HepG2 (cell line): ENCODE data around the gene CYTH1. TPM values are rescaled to one million over a fixed set of nuclear protein-coding genes. Genes with fewer than 3 reads are reported as not detected.
A peak's percentile ranks its signal among the peaks of the same experiment; 100 is the strongest.

Experiments used
- ADNP ChIP-seq: sonication (generic); formaldehyde crosslinking; IDR thresholded peaks from 2 replicates; pipeline ENCODE4 v1.4.0; 2020; ENCODE audit warnings: missing genetic modification reagents
- AGO2 ChIP-seq: fragments of 200-400 bp; formaldehyde crosslinking; optimal IDR thresholded peaks from 2 replicates; pipeline ENCODE3; 2017; ENCODE audit warnings: mild to moderate bottlenecking, low read depth, low read length, moderate library complexity
- ATF7 ChIP-seq, 2 experiments: fragments of 450-650 bp in 1 of 2; sonication (generic) in 1 of 2; formaldehyde crosslinking in 1 of 2; IDR thresholded peaks; 2 replicates each; pipeline versions ENCODE4 v1.4.0 to v1.6.1; 2016 to 2020; ENCODE audit warnings: antibody characterized with exemption in 1 of 2, mild to moderate bottlenecking in 1 of 2, missing genetic modification reagents in 1 of 2
- CENPX ChIP-seq: sonication (generic); formaldehyde crosslinking; IDR thresholded peaks from 2 replicates; pipeline ENCODE4 v1.9.0; 2021; ENCODE audit warnings: mild to moderate bottlenecking, missing genetic modification reagents, moderate library complexity
- CHD4 ChIP-seq: fragments of 200-600 bp; sonication (generic); IDR thresholded peaks from 2 replicates; pipeline ENCODE4 v1.7.0; 2017; ENCODE audit warnings: mild to moderate bottlenecking, low read length, borderline replicate concordance
- HNF4G ChIP-seq, 2 experiments: sonication (generic) in 1 of 2; formaldehyde crosslinking in 1 of 2; IDR thresholded peaks; 2 replicates each; pipeline versions ENCODE4 v1.4.0 to v1.6.1; 2011 to 2020; ENCODE audit warnings: borderline replicate concordance in 2 of 2, low read depth in 2 of 2, mild to moderate bottlenecking in 2 of 2, low read length in 1 of 2, missing genetic modification reagents in 1 of 2, moderate library complexity in 1 of 2
- MAF1 ChIP-seq: sonication (generic); formaldehyde crosslinking; IDR thresholded peaks from 2 replicates; pipeline ENCODE4 v1.5.0; 2020; ENCODE audit warnings: missing genetic modification reagents, borderline replicate concordance
- NFE2L1 ChIP-seq: sonication (generic); formaldehyde crosslinking; IDR thresholded peaks from 2 replicates; pipeline ENCODE4 v1.4.0; 2020; ENCODE audit warnings: missing genetic modification reagents, mild to moderate bottlenecking, borderline replicate concordance
- NR2F6 ChIP-seq, 2 experiments: IDR thresholded peaks; 2 replicates each; pipeline ENCODE4 v1.6.1; 2016; ENCODE audit warnings: antibody characterized with exemption in 1 of 2, mild to moderate bottlenecking in 1 of 2
- ONECUT2 ChIP-seq: sonication (generic); formaldehyde crosslinking; IDR thresholded peaks from 2 replicates; pipeline ENCODE4 v1.4.0; 2020; ENCODE audit warnings: missing genetic modification reagents
- SALL2 ChIP-seq: sonication (generic); formaldehyde crosslinking; IDR thresholded peaks from 2 replicates; pipeline ENCODE4 v1.8.1; 2023; ENCODE audit warnings: mild to moderate bottlenecking, missing genetic modification reagents, inconsistent platforms
- SP140L ChIP-seq: sonication (generic); formaldehyde crosslinking; IDR thresholded peaks from 2 replicates; pipeline ENCODE4 v1.4.0; 2020; ENCODE audit warnings: missing genetic modification reagents, borderline replicate concordance
- TEAD2 ChIP-seq: sonication (generic); formaldehyde crosslinking; IDR thresholded peaks from 2 replicates; pipeline ENCODE4 v1.9.0; 2021; ENCODE audit warnings: missing genetic modification reagents
- ZBTB3 ChIP-seq: sonication (generic); formaldehyde crosslinking; IDR thresholded peaks from 2 replicates; pipeline ENCODE4 v1.4.0; 2020; ENCODE audit warnings: low read depth, mild to moderate bottlenecking, moderate library complexity, missing genetic modification reagents, borderline replicate concordance
- ZNF225 ChIP-seq: sonication (generic); formaldehyde crosslinking; IDR thresholded peaks from 2 replicates; pipeline ENCODE4 v1.4.0; 2020; ENCODE audit warnings: mild to moderate bottlenecking, missing genetic modification reagents
- ZNF24 ChIP-seq: fragments of 450-650 bp; IDR thresholded peaks from 2 replicates; pipeline ENCODE4 v1.6.1; 2017; ENCODE audit warnings: antibody characterized with exemption, mild to moderate bottlenecking
- ZNF335 ChIP-seq: sonication (generic); formaldehyde crosslinking; IDR thresholded peaks from 2 replicates; pipeline ENCODE4 v1.4.0; 2020; ENCODE audit warnings: missing genetic modification reagents
- ZNF354B ChIP-seq: sonication (generic); formaldehyde crosslinking; IDR thresholded peaks from 2 replicates; pipeline ENCODE4 v1.8.0; 2022; ENCODE audit warnings: mild to moderate bottlenecking, missing genetic modification reagents
- ZNF672 ChIP-seq: sonication (generic); formaldehyde crosslinking; IDR thresholded peaks from 2 replicates; pipeline ENCODE4 v1.8.1; 2022; ENCODE audit warnings: missing genetic modification reagents
- ZNF724P ChIP-seq: sonication (generic); formaldehyde crosslinking; IDR thresholded peaks from 2 replicates; pipeline ENCODE4 v1.8.0; 2022; ENCODE audit warnings: missing genetic modification reagents, borderline replicate concordance
- ZSCAN29 ChIP-seq: sonication (generic); formaldehyde crosslinking; conservative IDR thresholded peaks from 2 replicates; pipeline ENCODE4 v1.4.0; 2020; ENCODE audit warnings: mild to moderate bottlenecking, missing genetic modification reagents
- polyA plus RNA-seq, 8 experiments: library from polyadenylated mRNA; depleted of rRNA in 3 of 8; stranded (reverse) in 7 of 8; unstranded in 1 of 8; fragments of >200 nt; fragmentation: Illumina TruSeq in 4 of 8; extraction: Trizol in 4 of 8; gene quantifications; 2 replicates each; pipeline versions ENCODE4 v1.2.1 to v1.2.3, GENCODE V29; 2011 to 2016; ENCODE audit warnings: low read depth in 4 of 8, missing spikeins in 1 of 8, mixed read lengths in 1 of 8; ENCODE audit not compliant: insufficient read depth in 1 of 8
- total RNA-seq, 5 experiments: library from RNA; depleted of rRNA; stranded (reverse); fragments of >200 nt; fragmentation: Illumina TruSeq; extraction: Trizol; gene quantifications; 2 replicates each; pipeline ENCODE4 v1.2.3, GENCODE V29; 2016; ENCODE audit warnings: low read depth in 1 of 5
- TF ChIP-seq, protein P1 (sequence below): sonication (generic); formaldehyde crosslinking; conservative IDR thresholded peaks from 2 replicates; pipeline ENCODE4 v1.4.0; 2020; ENCODE audit warnings: missing genetic modification reagents
- TF ChIP-seq, protein P2 (sequence below): sonication (generic); formaldehyde crosslinking; IDR thresholded peaks from 2 replicates; pipeline ENCODE4 v1.4.0; 2020; ENCODE audit warnings: mild to moderate bottlenecking, missing genetic modification reagents
- TF ChIP-seq, protein P3 (sequence below): sonication (generic); formaldehyde crosslinking; IDR thresholded peaks from 2 replicates; pipeline ENCODE4 v1.5.0; 2020; ENCODE audit warnings: mild to moderate bottlenecking, missing genetic modification reagents, borderline replicate concordance

CYTH1 gene
- total and polyA plus RNA-seq, 2 of the 13 experiments (the other 11 are each of a cell fraction or from before 2014, with no cell fraction given): 20.1 to 48.9 TPM

DNA sequence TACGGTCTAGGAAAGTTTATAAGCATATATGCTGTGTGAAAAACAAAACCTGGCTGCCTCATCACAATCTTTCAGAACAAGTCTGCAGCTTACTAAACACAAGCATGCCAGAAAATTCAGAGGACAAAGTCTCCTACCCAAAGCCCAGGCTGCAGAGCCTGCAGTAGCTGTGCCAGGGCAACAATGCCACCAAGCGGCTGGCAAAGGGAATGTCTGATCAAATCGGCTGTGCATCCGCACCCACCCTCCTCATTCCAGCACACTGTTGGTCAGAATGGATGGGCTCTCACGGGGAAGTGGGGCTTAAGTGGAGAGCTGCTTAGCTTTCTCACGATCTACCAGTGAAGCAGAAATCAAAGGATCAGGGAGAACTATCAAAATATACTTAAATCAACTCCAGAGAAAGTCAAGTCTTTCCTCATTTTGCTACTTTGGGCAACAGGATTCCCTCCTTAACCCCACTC is 73.5 kb downstream of the CYTH1 start (continued):
- TF ChIP-seq ZSCAN29 (CRISPR knock-in tag): 0 out of 2 replicates have a peak, but pooled peaks have one; percentile 49
- TF ChIP-seq SALL2 (CRISPR knock-in tag): no peak
- no peak for TF ChIP-seq AGO2
- no peak for TF ChIP-seq ZNF354B (CRISPR knock-in tag)
- TF ChIP-seq, protein P1, sequence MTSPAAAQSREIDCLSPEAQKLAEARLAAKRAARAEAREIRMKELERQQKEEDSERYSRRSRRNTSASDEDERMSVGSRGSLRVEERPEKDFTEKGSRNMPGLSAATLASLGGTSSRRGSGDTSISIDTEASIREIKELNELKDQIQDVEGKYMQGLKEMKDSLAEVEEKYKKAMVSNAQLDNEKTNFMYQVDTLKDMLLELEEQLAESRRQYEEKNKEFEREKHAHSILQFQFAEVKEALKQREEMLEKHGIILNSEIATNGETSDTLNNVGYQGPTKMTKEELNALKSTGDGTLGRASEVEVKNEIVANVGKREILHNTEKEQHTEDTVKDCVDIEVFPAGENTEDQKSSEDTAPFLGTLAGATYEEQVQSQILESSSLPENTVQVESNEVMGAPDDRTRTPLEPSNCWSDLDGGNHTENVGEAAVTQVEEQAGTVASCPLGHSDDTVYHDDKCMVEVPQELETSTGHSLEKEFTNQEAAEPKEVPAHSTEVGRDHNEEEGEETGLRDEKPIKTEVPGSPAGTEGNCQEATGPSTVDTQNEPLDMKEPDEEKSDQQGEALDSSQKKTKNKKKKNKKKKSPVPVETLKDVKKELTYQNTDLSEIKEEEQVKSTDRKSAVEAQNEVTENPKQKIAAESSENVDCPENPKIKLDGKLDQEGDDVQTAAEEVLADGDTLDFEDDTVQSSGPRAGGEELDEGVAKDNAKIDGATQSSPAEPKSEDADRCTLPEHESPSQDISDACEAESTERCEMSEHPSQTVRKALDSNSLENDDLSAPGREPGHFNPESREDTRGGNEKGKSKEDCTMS (CRISPR knock-in tag): no peak
- TF ChIP-seq ZNF225: no peak
- TF ChIP-seq, protein P2, sequence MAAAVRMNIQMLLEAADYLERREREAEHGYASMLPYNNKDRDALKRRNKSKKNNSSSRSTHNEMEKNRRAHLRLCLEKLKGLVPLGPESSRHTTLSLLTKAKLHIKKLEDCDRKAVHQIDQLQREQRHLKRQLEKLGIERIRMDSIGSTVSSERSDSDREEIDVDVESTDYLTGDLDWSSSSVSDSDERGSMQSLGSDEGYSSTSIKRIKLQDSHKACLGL (CRISPR knock-in tag): no peak
- no peak for TF ChIP-seq NFE2L1 (CRISPR knock-in tag)
- TF ChIP-seq ADNP: no peak
- 0 out of 2 replicates have a peak, but pooled peaks have one; percentile 46 for TF ChIP-seq ZBTB3 (CRISPR knock-in tag)
- 0 out of 2 replicates have a peak, but pooled peaks have one; percentile 14 for TF ChIP-seq NR2F6 (IDR thresholded peaks at IDR 0.05)
- peak; percentile 54; the same call in 1 of the 2 replicates for TF ChIP-seq NR2F6 (CRISPR knock-in tag; IDR thresholded peaks at IDR 0.05)
- peak; percentile 88; the same call in 1 of the 2 replicates for TF ChIP-seq HNF4G (IDR thresholded peaks at IDR 0.05; ENCODE audit: borderline replicate concordance, low read depth, low read length)
- TF ChIP-seq HNF4G (CRISPR knock-in tag; IDR thresholded peaks at IDR 0.05; ENCODE audit: borderline replicate concordance, low read depth): peak; percentile 91
- TF ChIP-seq CHD4: no peak
- TF ChIP-seq ZNF672: no peak
- no peak for TF ChIP-seq MAF1
- TF ChIP-seq ONECUT2 (CRISPR knock-in tag): no peak
- TF ChIP-seq, protein P3, sequence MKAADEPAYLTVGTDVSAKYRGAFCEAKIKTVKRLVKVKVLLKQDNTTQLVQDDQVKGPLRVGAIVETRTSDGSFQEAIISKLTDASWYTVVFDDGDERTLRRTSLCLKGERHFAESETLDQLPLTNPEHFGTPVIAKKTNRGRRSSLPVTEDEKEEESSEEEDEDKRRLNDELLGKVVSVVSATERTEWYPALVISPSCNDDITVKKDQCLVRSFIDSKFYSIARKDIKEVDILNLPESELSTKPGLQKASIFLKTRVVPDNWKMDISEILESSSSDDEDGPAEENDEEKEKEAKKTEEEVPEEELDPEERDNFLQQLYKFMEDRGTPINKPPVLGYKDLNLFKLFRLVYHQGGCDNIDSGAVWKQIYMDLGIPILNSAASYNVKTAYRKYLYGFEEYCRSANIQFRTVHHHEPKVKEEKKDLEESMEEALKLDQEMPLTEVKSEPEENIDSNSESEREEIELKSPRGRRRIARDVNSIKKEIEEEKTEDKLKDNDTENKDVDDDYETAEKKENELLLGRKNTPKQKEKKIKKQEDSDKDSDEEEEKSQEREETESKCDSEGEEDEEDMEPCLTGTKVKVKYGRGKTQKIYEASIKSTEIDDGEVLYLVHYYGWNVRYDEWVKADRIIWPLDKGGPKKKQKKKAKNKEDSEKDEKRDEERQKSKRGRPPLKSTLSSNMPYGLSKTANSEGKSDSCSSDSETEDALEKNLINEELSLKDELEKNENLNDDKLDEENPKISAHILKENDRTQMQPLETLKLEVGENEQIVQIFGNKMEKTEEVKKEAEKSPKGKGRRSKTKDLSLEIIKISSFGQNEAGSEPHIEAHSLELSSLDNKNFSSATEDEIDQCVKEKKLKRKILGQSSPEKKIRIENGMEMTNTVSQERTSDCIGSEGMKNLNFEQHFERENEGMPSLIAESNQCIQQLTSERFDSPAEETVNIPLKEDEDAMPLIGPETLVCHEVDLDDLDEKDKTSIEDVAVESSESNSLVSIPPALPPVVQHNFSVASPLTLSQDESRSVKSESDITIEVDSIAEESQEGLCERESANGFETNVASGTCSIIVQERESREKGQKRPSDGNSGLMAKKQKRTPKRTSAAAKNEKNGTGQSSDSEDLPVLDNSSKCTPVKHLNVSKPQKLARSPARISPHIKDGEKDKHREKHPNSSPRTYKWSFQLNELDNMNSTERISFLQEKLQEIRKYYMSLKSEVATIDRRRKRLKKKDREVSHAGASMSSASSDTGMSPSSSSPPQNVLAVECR (CRISPR knock-in tag): no peak; the same call in 1 of the 2 replicates
- TF ChIP-seq ZNF24: no peak
- TF ChIP-seq ZNF724P (CRISPR knock-in tag): peak; percentile 64; the same call in 1 of the 2 replicates
- no peak for TF ChIP-seq TEAD2 (CRISPR knock-in tag)
- TF ChIP-seq SP140L (CRISPR knock-in tag): 0 out of 2 replicates have a peak, but pooled peaks have one; percentile 76
- TF ChIP-seq ATF7 (IDR thresholded peaks at IDR 0.05): no peak
- no peak for TF ChIP-seq ATF7 (CRISPR knock-in tag; IDR thresholded peaks at IDR 0.05)
- no peak for TF ChIP-seq CENPX (CRISPR knock-in tag)
- no peak for TF ChIP-seq ZNF335 (CRISPR knock-in tag)
